Sigmoid colon (tissue), 7 donors: ENCODE data around the gene RING1. TPM values are rescaled to one million over a fixed set of nuclear protein-coding genes. Genes with fewer than 3 reads are reported as not detected.

Source experiments
- DNase-seq: peaks from one replicate; pipeline ENCODE4 v3.0.0-alpha.2; 2019
- H3K27ac ChIP-seq, 4 donors: fragments of 200-600 bp; sonication (generic); one replicate each; pipeline ENCODE4 v1.5.1; 2016 to 2019; ENCODE audit warnings: mild to moderate bottlenecking in 1 of 4
- H3K27me3 ChIP-seq, 3 donors: fragments of 200-600 bp; sonication (generic); one replicate each; pipeline ENCODE4 v1.5.1; 2019; ENCODE audit warnings: mild to moderate bottlenecking in 1 of 3
- H3K36me3 ChIP-seq, 4 donors: fragments of 200-600 bp; sonication (generic); one replicate each; pipeline ENCODE4 v1.5.1; 2016 to 2019
- H3K4me1 ChIP-seq, 4 donors: fragments of 200-600 bp; sonication (generic); one replicate each; pipeline ENCODE4 v1.5.1; 2017 to 2019
- H3K4me3 ChIP-seq, 4 donors: fragments of 200-600 bp; sonication (generic); one replicate each; pipeline ENCODE4 v1.5.1; 2017 to 2019; ENCODE audit warnings: mild to moderate bottlenecking in 2 of 4, moderate library complexity in 1 of 4
- H3K9me3 ChIP-seq, 4 donors: fragments of 200-600 bp in 3 of 4; sonication (generic) in 3 of 4; one replicate each; pipeline versions ENCODE4 v1.5.1 to v1.6.1; 2013 to 2019
- CTCF ChIP-seq, 4 experiments: fragments of 450-650 bp in 3 of 4; fragments of 200-600 bp in 1 of 4; IDR thresholded peaks; one replicate each; pipeline ENCODE4 v1.5.1; 2016 to 2019; ENCODE audit warnings: antibody characterized with exemption in 4 of 4, mild to moderate bottlenecking in 3 of 4, moderate library complexity in 2 of 4
- EP300 ChIP-seq, 4 donors: sonication (generic); formaldehyde crosslinking; IDR thresholded peaks; one replicate each; pipeline ENCODE4 v1.6.1; 2017; ENCODE audit warnings: antibody characterized with exemption in 4 of 4
- POLR2A ChIP-seq, 2 donors: fragments of 450-650 bp; IDR thresholded peaks; one replicate each; pipeline ENCODE4 v1.6.1; 2016; ENCODE audit warnings: antibody characterized with exemption in 2 of 2, mild to moderate bottlenecking in 2 of 2, moderate library complexity in 2 of 2
- POLR2AphosphoS5 ChIP-seq, 4 donors: sonication (generic); formaldehyde crosslinking; IDR thresholded peaks; one replicate each; pipeline ENCODE4 v1.6.1; 2017; ENCODE audit warnings: antibody characterized with exemption in 4 of 4
- WGBS, 2 donors: extraction: QIAGEN DNeasy Blood & Tissue Kit; methylation state at CpG; one replicate each; pipeline ENCODE4 v1.1.7; 2013; 5-methylcytosine and 5-hydroxymethylcytosine counted together
- intact Hi-C: fragments of 100-400 bp; cut with DNase I; formaldehyde crosslinking; loops from one replicate; pipeline ENCODE4 v1.15.1; 2023
- polyA plus RNA-seq, 3 donors: library from polyadenylated mRNA; stranded (reverse); fragments of 200-250 nt; gene quantifications; one replicate each; pipeline ENCODE4 v1.2.3, GENCODE V29; 2013
- total RNA-seq, 4 donors: library from RNA; depleted of rRNA; stranded (reverse); fragments of >200 nt; gene quantifications; one replicate each; pipeline ENCODE4 v1.1.0, GENCODE V29; 2016
- donor health status: healthy with polysubstance abuse.
- donor health status: Bipolar disorder and iron deficiency.
- donor health status: healthy.

RING1 gene
- total and polyA plus RNA-seq, 7 donors = 13.2 to 36.0 (median 18.1) TPM

- Histone ChIP-seq H3K4me3 (no peak overlapping the region), H3K4me1 (peaks cover 0 to 21% (median 17%) of the 10 kb centered on the region in 4 donors), H3K9me3 (no peaks in the 10 kb centered on the region), H3K27ac (no peak overlapping the region), H3K36me3 (no peaks in the 10 kb centered on the region), H3K27me3 (no peaks in the 10 kb centered on the region)
- WGBS, 2 donors = 77 to 90% methylated on average over 10 of the region's 10 CpGs
- DNase-seq = no peak
- TF ChIP-seq EP300 (IDR thresholded peaks at IDR 0.05) (no peak), POLR2A (IDR thresholded peaks at IDR 0.05) (no peak), POLR2AphosphoS5 (IDR thresholded peaks at IDR 0.05) (no peak), CTCF (IDR thresholded peaks at IDR 0.05) (no peak)
- intact Hi-C loops = loop anchor here (5.0 kb wide), 1 partner anchor 146 kb away; no protein-coding TSS in a partner anchor
Measured at GRCh38 chr6:33163540-33163939, 44.8 kb upstream of the RING1 start.

GRCh38 chr6:33164176-33164575 is 44.1 kb upstream of the RING1 start:
- 57 to 65% methylated on average over 10 of the region's 10 CpGs for WGBS, 2 donors
- no peaks in the 10 kb centered on the region for H3K27me3 ChIP-seq
- intact Hi-C loops = loop anchor here (5.0 kb wide), 1 partner anchor 147 kb away; no protein-coding TSS in a partner anchor
- no peak overlapping the region for H3K27ac ChIP-seq
- no peak for TF ChIP-seq CTCF (IDR thresholded peaks at IDR 0.05)
- TF ChIP-seq POLR2A (IDR thresholded peaks at IDR 0.05) = no peak
- no peak for TF ChIP-seq EP300 (IDR thresholded peaks at IDR 0.05)
- no peak for TF ChIP-seq POLR2AphosphoS5 (IDR thresholded peaks at IDR 0.05)
- no peak for DNase-seq
- H3K4me1 ChIP-seq = peaks cover 0 to 21% (median 17%) of the 10 kb centered on the region in 4 donors
- no peak overlapping the region for H3K4me3 ChIP-seq
- no peaks in the 10 kb centered on the region for H3K9me3 ChIP-seq
- H3K36me3 ChIP-seq = no peaks in the 10 kb centered on the region

GRCh38 chr6:33164665-33165373 is 43.5 kb upstream of the RING1 start:
- WGBS, 2 donors = 52 to 72% methylated on average over 14 of the region's 14 CpGs
- H3K4me1 ChIP-seq = peaks cover 0 to 21% (median 17%) of the 10 kb centered on the region in 4 donors
- no peak overlapping the region for H3K4me3 ChIP-seq
- no peaks in the 10 kb centered on the region for H3K9me3 ChIP-seq
- intact Hi-C loops = loop anchor here (5.0 kb wide), 1 partner anchor 148 kb away; no protein-coding TSS in a partner anchor
- H3K27me3 ChIP-seq = no peaks in the 10 kb centered on the region
- no peak for DNase-seq
- H3K27ac ChIP-seq = no peak overlapping the region
- H3K36me3 ChIP-seq = no peaks in the 10 kb centered on the region
- no peak for TF ChIP-seq POLR2A (IDR thresholded peaks at IDR 0.05)
- TF ChIP-seq CTCF (IDR thresholded peaks at IDR 0.05) = no peak
- TF ChIP-seq EP300 (IDR thresholded peaks at IDR 0.05) = no peak
- TF ChIP-seq POLR2AphosphoS5 (IDR thresholded peaks at IDR 0.05) = no peak

- Histone ChIP-seq H3K9me3 (no peaks in the 10 kb centered on the region), H3K4me3 (no peak overlapping the region), H3K36me3 (no peaks in the 10 kb centered on the region), H3K4me1 (peaks cover 0 to 16% (median 13%) of the 10 kb centered on the region in 4 donors), H3K27me3 (no peaks in the 10 kb centered on the region), H3K27ac (no peak overlapping the region)
- no peak for DNase-seq
- intact Hi-C loops = no loop called here
- 79 to 88% methylated on average over 17 of the region's 17 CpGs for WGBS, 2 donors
- TF ChIP-seq CTCF (IDR thresholded peaks at IDR 0.05) (no peak), POLR2AphosphoS5 (IDR thresholded peaks at IDR 0.05) (no peak), POLR2A (IDR thresholded peaks at IDR 0.05) (no peak), EP300 (IDR thresholded peaks at IDR 0.05) (no peak)
Measured at GRCh38 chr6:33165581-33166258, 42.6 kb upstream of the RING1 start.
